Activated CD4-positive, alpha-beta memory T cell treated with anti-CD3 and anti-CD28 coated beads for 36 hours (primary cell): ENCODE measurements around the gene HSP90AB1. TPM values are rescaled to one million over a fixed set of nuclear protein-coding genes. Genes with fewer than 3 reads are reported as not detected.
A peak's percentile ranks its signal among the peaks of the same experiment; 100 is the strongest.

Experiments used
- CTCF ChIA-PET: fragments of 350-600 bp; sonication (Branson Sonifier 250); formaldehyde crosslinking; loops from one replicate; lab custom pipeline; 2021; ENCODE audit warnings: antibody characterized with exemption, inconsistent platforms; lab: Charles Lee
- POLR2A ChIA-PET: fragments of 350-600 bp; sonication (Branson Sonifier 250); formaldehyde crosslinking; loops from one replicate; lab custom pipeline; 2021; ENCODE audit warnings: antibody characterized with exemption; lab: Charles Lee
- DNase-seq: peaks from one replicate; pipeline ENCODE4 v3.0.0-alpha.2; 2020
- H3K27ac Mint-ChIP-seq: one replicate; pipeline ENCODE4 v1.8.0; 2021; ENCODE audit warnings: mixed read lengths
- H3K27me3 Mint-ChIP-seq: one replicate; pipeline ENCODE4 v1.8.0; 2021; ENCODE audit warnings: mixed read lengths
- H3K36me3 Mint-ChIP-seq: one replicate; pipeline ENCODE4 v1.8.0; 2021; ENCODE audit warnings: mixed read lengths
- H3K4me1 Mint-ChIP-seq: one replicate; pipeline ENCODE4 v1.8.0; 2021; ENCODE audit warnings: low read depth, mixed read lengths
- H3K4me3 Mint-ChIP-seq: one replicate; pipeline ENCODE4 v1.8.0; 2021; ENCODE audit warnings: mild to moderate bottlenecking, mixed read lengths
- H3K9me3 Mint-ChIP-seq: one replicate; pipeline ENCODE4 v1.8.0; 2021; ENCODE audit warnings: mixed read lengths
- intact Hi-C: fragments of 100-400 bp; cut with micrococcal nuclease; formaldehyde crosslinking; loops from one replicate; pipeline ENCODE4 v1.15.1; 2023
- total RNA-seq, 2 experiments: library from RNA; stranded (reverse); gene quantifications; one replicate each; pipeline ENCODE4 v1.2.3, GENCODE V29; 2021

The HSP90AB1 gene
- total RNA-seq, 2 experiments from 2014 or later = 1,671 to 1,695 TPM

DNA sequence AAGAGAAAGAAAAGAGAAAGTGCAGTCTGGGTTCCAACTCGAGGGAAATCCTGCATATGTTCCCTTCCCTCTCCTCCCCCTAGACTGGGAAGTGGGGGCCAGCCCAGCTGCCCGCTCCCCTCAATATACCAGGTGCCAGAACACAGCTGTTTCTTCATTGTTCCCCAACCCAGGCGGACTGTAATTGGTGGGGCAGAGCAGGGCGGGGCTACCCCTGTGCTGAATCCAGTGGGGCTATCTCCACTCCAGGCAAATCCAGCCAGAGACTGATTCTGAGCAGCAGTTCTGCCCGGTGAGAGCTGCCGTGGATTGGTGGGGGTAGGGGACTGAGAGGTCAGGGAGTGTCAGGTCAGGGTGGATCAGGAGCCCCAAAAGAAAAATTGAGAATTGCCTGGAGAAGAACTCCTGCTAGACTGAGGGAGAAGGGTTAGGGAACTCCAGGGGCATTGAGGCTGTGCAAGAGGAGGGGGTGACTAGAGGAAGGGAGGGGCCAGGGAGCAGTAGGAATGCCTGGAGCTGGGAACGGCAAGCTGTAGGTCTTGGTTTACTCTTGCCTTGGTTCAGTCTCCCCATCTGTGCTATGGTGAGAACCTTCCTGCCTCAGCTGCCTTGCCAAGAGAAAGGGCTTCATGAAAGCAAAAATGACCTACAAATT, 30.1 kb upstream of the HSP90AB1 start, which contains the start of gene MYMX:
Gene MYMX (plus strand): TSS at position 250 of the 655 bp plus-strand sequence. CDS start 546 bp downstream, outside the sequence.
- POLR2A ChIA-PET = no interaction called here
- Mint-ChIP-seq H3K36me3 (no peaks in the 10 kb centered on the region), H3K27me3 (peaks cover 12% of the 10 kb centered on the region), H3K27ac (no peak within 1 kb of the TSS), H3K9me3 (no peaks in the 10 kb centered on the region), H3K4me3 (no peak within 1 kb of the TSS), H3K4me1 (peaks cover 11% of the 10 kb centered on the region)
- CTCF ChIA-PET = no interaction called here
- DNase-seq = no peak
- intact Hi-C loops = no loop called here

- H3K4me3 Mint-ChIP-seq = no peak overlapping the region
- no peak for DNase-seq
- H3K4me1 Mint-ChIP-seq = peaks cover 16% of the 10 kb centered on the region
- intact Hi-C loops = no loop called here
- no peak overlapping the region for H3K27ac Mint-ChIP-seq
- H3K27me3 Mint-ChIP-seq = peaks cover 9% of the 10 kb centered on the region
- ChIA-PET POLR2A (no interaction called here), CTCF (interaction anchor here (1.0 kb wide), 1 partner anchor 28 kb away, joined by 3 read pairs; no protein-coding TSS in a partner anchor)
- no peaks in the 10 kb centered on the region for H3K36me3 Mint-ChIP-seq
- no peaks in the 10 kb centered on the region for H3K9me3 Mint-ChIP-seq
Observed at GRCh38 chr6:44217332-44218143, 29.4 kb upstream of the HSP90AB1 start.

- Mint-ChIP-seq H3K4me3 (no peak overlapping the region), H3K9me3 (no peaks in the 10 kb centered on the region), H3K27me3 (peaks cover 9% of the 10 kb centered on the region), H3K36me3 (no peaks in the 10 kb centered on the region), H3K27ac (no peak overlapping the region), H3K4me1 (peaks cover 23% of the 10 kb centered on the region)
- intact Hi-C loops = no loop called here
- DNase-seq = peak; percentile 46
- POLR2A ChIA-PET = interaction anchor here (0.9 kb wide), 1 partner anchor 47 kb away, joined by 3 read pairs; no protein-coding TSS in a partner anchor
- CTCF ChIA-PET = interaction anchor here (0.8 kb wide), 1 partner anchor 15 kb away, joined by 4 read pairs; no protein-coding TSS in a partner anchor
Observed at GRCh38 chr6:44219053-44219814, 27.7 kb upstream of the HSP90AB1 start.

- intact Hi-C loops = loop anchor here (5.0 kb wide), 2 partner anchors 48 to 93 kb away; partner anchors contain the start of genes MRPL14 and TMEM63B
Observed at GRCh38 chr6:44219815-44220784, 26.8 kb upstream of the HSP90AB1 start.

DNA sequence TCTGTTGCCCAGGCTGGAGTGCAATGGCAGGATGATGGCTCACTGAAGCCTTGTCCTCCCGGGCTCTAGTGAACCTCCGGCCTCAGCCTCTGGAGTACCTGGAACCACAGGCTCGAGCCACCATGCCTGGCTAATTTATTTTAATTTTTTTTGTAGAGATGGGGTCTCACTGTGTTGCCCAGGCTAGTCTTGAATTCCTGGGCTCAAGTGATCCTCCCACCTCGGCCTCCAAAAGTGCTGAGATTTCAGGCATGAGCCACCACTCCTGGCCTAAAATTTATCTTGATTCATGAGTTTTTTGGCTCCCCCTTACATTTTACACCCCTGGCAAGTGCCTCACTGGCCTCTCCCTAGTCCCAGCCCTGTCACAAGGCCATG, 26.0 kb upstream of the HSP90AB1 start:
- no peak for DNase-seq
- Mint-ChIP-seq H3K36me3 (peaks cover 4% of the 10 kb centered on the region), H3K4me1 (peaks cover 34% of the 10 kb centered on the region), H3K9me3 (no peaks in the 10 kb centered on the region), H3K4me3 (no peak overlapping the region), H3K27me3 (peaks cover 9% of the 10 kb centered on the region), H3K27ac (no peak overlapping the region)
- CTCF ChIA-PET = interaction anchor here (0.7 to 2.0 kb wide), 11 partner anchors 9 to 117 kb away, joined by 3 to 13 read pairs (median 4); partner anchors contain the start of genes HSP90AB1 and SLC35B2
- intact Hi-C loops = loop anchor here (1.0 to 5.0 kb wide), 4 partner anchors 32 to 94 kb away; partner anchors contain the start of genes MRPL14, SLC35B2 and TMEM63B
- POLR2A ChIA-PET = interaction anchor here (1.2 to 5.1 kb wide), 2 partner anchors 26 to 36 kb away, joined by 4 to 93 read pairs; partner anchors contain the start of genes HSP90AB1 and SLC35B2

More at GRCh38 chr6:44219815-44220784, 26.8 kb upstream of the HSP90AB1 start:
- H3K4me3 Mint-ChIP-seq = peak overlapping the region; percentile 12
- POLR2A ChIA-PET = interaction anchor here (0.6 to 0.9 kb wide), 2 partner anchors 47 to 291 kb away, joined by 3 read pairs; no protein-coding TSS in a partner anchor
- CTCF ChIA-PET = interaction anchor here (0.6 to 1.0 kb wide), 3 partner anchors 15 to 209 kb away, joined by 3 to 4 read pairs (median 3); no protein-coding TSS in a partner anchor
- DNase-seq = no peak
- H3K9me3 Mint-ChIP-seq = no peaks in the 10 kb centered on the region
- H3K27ac Mint-ChIP-seq = no peak overlapping the region
- peaks cover 31% of the 10 kb centered on the region for H3K4me1 Mint-ChIP-seq
- H3K27me3 Mint-ChIP-seq = peaks cover 9% of the 10 kb centered on the region
- H3K36me3 Mint-ChIP-seq = peaks cover 4% of the 10 kb centered on the region

GRCh38 chr6:44221291-44221960, 25.5 kb upstream of the HSP90AB1 start:
- DNase-seq = peak; percentile 88
- ChIA-PET CTCF (interaction anchor here (0.7 to 2.7 kb wide), 14 partner anchors 9 to 117 kb away, joined by 3 to 13 read pairs (median 4); partner anchors contain the start of genes HSP90AB1 and SLC35B2), POLR2A (interaction anchor here (1.2 to 5.1 kb wide), 2 partner anchors 26 to 36 kb away, joined by 4 to 93 read pairs; partner anchors contain the start of genes HSP90AB1 and SLC35B2)
- H3K36me3 Mint-ChIP-seq = peaks cover 4% of the 10 kb centered on the region
- no peak overlapping the region for H3K4me3 Mint-ChIP-seq
- H3K27ac Mint-ChIP-seq = no peak overlapping the region
- no peaks in the 10 kb centered on the region for H3K9me3 Mint-ChIP-seq
- H3K27me3 Mint-ChIP-seq = peaks cover 9% of the 10 kb centered on the region
- H3K4me1 Mint-ChIP-seq = peaks cover 34% of the 10 kb centered on the region
- intact Hi-C loops = loop anchor here (1.0 to 5.0 kb wide), 4 partner anchors 32 to 94 kb away; partner anchors contain the start of genes MRPL14, SLC35B2 and TMEM63B

GRCh38 chr6:44221961-44222335, 25.0 kb upstream of the HSP90AB1 start:
- Mint-ChIP-seq H3K4me3 (no peak overlapping the region), H3K27ac (no peak overlapping the region), H3K4me1 (peaks cover 34% of the 10 kb centered on the region), H3K36me3 (peaks cover 4% of the 10 kb centered on the region), H3K27me3 (peaks cover 9% of the 10 kb centered on the region), H3K9me3 (no peaks in the 10 kb centered on the region)
- CTCF ChIA-PET = interaction anchor here (0.7 to 4.0 kb wide), 15 partner anchors 10 to 116 kb away, joined by 3 to 29 read pairs (median 4); partner anchors contain the start of genes HSP90AB1 and SLC35B2
- intact Hi-C loops = loop anchor here (1.0 to 5.0 kb wide), 5 partner anchors 31 to 95 kb away; partner anchors contain the start of genes MRPL14, NFKBIE, SLC35B2 and TMEM63B
- peak; percentile 22 for DNase-seq
- POLR2A ChIA-PET = interaction anchor here (0.6 to 5.1 kb wide), 3 partner anchors 25 to 42 kb away, joined by 4 to 93 read pairs (median 5); partner anchors contain the start of genes HSP90AB1 and SLC35B2

GRCh38 chr6:44222486-44223318, 24.2 kb upstream of the HSP90AB1 start:
- DNase-seq = peak; percentile 34
- Mint-ChIP-seq H3K4me1 (peaks cover 34% of the 10 kb centered on the region), H3K9me3 (no peaks in the 10 kb centered on the region), H3K4me3 (peak overlapping the region; percentile 66), H3K36me3 (peaks cover 7% of the 10 kb centered on the region), H3K27ac (peak overlapping the region; percentile 29), H3K27me3 (peaks cover 9% of the 10 kb centered on the region)
- intact Hi-C loops = loop anchor here (2.0 to 5.0 kb wide), 3 partner anchors 42 to 95 kb away; partner anchors contain the start of genes MRPL14, NFKBIE and TMEM63B
- ChIA-PET CTCF (interaction anchor here (0.6 to 4.0 kb wide), 14 partner anchors 12 to 90 kb away, joined by 3 to 31 read pairs (median 4); partner anchors contain the start of genes AARS2 and SLC35B2), POLR2A (interaction anchor here (0.6 to 5.1 kb wide), 5 partner anchors 12 to 42 kb away, joined by 3 to 93 read pairs (median 5); partner anchors contain the start of genes HSP90AB1 and SLC35B2)
